Testis (tissue), 3 donors: Measurements from ENCODE around the gene TATDN2. TPM values are rescaled to one million over a fixed set of nuclear protein-coding genes. Genes with fewer than 3 reads are reported as not detected.

Experiments
- DNase-seq: peaks from one replicate; pipeline ENCODE4 v3.0.0-alpha.2; 2019
- H3K27ac ChIP-seq, 2 donors: fragments of 200-600 bp; sonication (generic); one replicate each; pipeline ENCODE4 v1.5.1; 2019
- H3K27me3 ChIP-seq: fragments of 200-600 bp; sonication (generic); one replicate; pipeline ENCODE4 v1.5.1; 2019
- H3K36me3 ChIP-seq: fragments of 200-600 bp; sonication (generic); one replicate; pipeline ENCODE4 v1.5.1; 2017; ENCODE audit warnings: low read depth; ENCODE audit errors: missing control alignments
- H3K4me1 ChIP-seq: fragments of 200-600 bp; sonication (generic); one replicate; pipeline ENCODE4 v1.5.1; 2019
- H3K4me3 ChIP-seq, 2 donors: fragments of 200-600 bp; sonication (generic); one replicate each; pipeline ENCODE4 v1.5.1; 2017 to 2019
- H3K9me3 ChIP-seq: fragments of 200-600 bp; sonication (generic); one replicate; pipeline ENCODE4 v1.5.1; 2017
- CTCF ChIP-seq, 3 experiments: fragments of 450-650 bp in 2 of 3; fragments of 200-600 bp in 1 of 3; sonication (generic) in 1 of 3; IDR thresholded peaks; one replicate each; pipeline ENCODE4 v1.5.1; 2016 to 2019; ENCODE audit warnings: antibody characterized with exemption in 3 of 3, mild to moderate bottlenecking in 2 of 3, moderate library complexity in 1 of 3
- POLR2A ChIP-seq: fragments of 450-650 bp; IDR thresholded peaks from one replicate; pipeline ENCODE4 v1.6.1; 2017; ENCODE audit warnings: antibody characterized with exemption, mild to moderate bottlenecking, moderate library complexity
- WGBS, 2 donors: methylation state at CpG; one replicate each; pipeline ENCODE4 v1.1.5; 2018; 5-methylcytosine and 5-hydroxymethylcytosine counted together
- intact Hi-C: fragments of 100-400 bp; cut with DNase I; formaldehyde crosslinking; loops from one replicate; pipeline ENCODE4 v1.15.1; 2023; ENCODE audit warnings: low total_unique reads
- polyA plus RNA-seq: library from polyadenylated mRNA; stranded (reverse); fragments of 350-450 nt; fragmentation: Illumina TruSeq; extraction: RNeasy Lipid Tissue Mini Kit (QIAGEN cat#74804); gene quantifications from one replicate; pipeline ENCODE4 v1.2.3, GENCODE V29; 2014; ENCODE audit warnings: low read depth, low replicate concordance; ENCODE audit not compliant: insufficient read depth
- total RNA-seq, 2 donors: library from RNA; depleted of rRNA; stranded (reverse); fragments of >200 nt; gene quantifications; one replicate each; pipeline ENCODE4 v1.2.3, GENCODE V29; 2016

The TATDN2 gene
- total and polyA plus RNA-seq, 3 donors from 2014 or later = 19.8 to 24.3 (median 21.3) TPM

GRCh38 chr3:10320320-10320677 lies 72.0 kb downstream of the TATDN2 start:
- WGBS, 2 donors = 1 to 2% methylated on average over 9 of the region's 9 CpGs
- Histone ChIP-seq H3K27ac (peak overlapping the region; percentile 37 to 71), H3K9me3 (no peaks in the 10 kb centered on the region), H3K4me1 (peaks cover 11% of the 10 kb centered on the region), H3K27me3 (no peaks in the 10 kb centered on the region), H3K36me3 (peaks cover 4% of the 10 kb centered on the region), H3K4me3 (peak overlapping the region; percentile 81 to 97)
- TF ChIP-seq CTCF (IDR thresholded peaks at IDR 0.05) = no peak
- no peak for DNase-seq
- intact Hi-C loops = no loop called here

- peak overlapping the region in 1 of 2 donors; percentile 71 for H3K27ac ChIP-seq
- no peak for DNase-seq
- 59 to 88% methylated on average over 4 to 8 of the region's 8 CpGs for WGBS, 2 donors
- H3K27me3 ChIP-seq = no peaks in the 10 kb centered on the region
- intact Hi-C loops = no loop called here
- peak overlapping the region in 1 of 2 donors; percentile 97 for H3K4me3 ChIP-seq
- no peak for TF ChIP-seq POLR2A
- no peak for TF ChIP-seq CTCF (IDR thresholded peaks at IDR 0.05)
- H3K36me3 ChIP-seq = no peaks in the 10 kb centered on the region
- H3K4me1 ChIP-seq = peaks cover 11% of the 10 kb centered on the region
- no peaks in the 10 kb centered on the region for H3K9me3 ChIP-seq
Measured at GRCh38 chr3:10321630-10322351, 73.5 kb downstream of the TATDN2 start.

- no peaks in the 10 kb centered on the region for H3K36me3 ChIP-seq
- H3K4me3 ChIP-seq = no peak overlapping the region
- WGBS, 2 donors = 79 to 93% methylated on average over 1 of the region's 1 CpG
- no peak for DNase-seq
- peak in 1 of 3 experiments; percentile 2 for TF ChIP-seq CTCF (IDR thresholded peaks at IDR 0.05)
- TF ChIP-seq POLR2A = no peak
- no peaks in the 10 kb centered on the region for H3K27me3 ChIP-seq
- H3K4me1 ChIP-seq = peaks cover 11% of the 10 kb centered on the region
- intact Hi-C loops = no loop called here
- H3K9me3 ChIP-seq = no peaks in the 10 kb centered on the region
- H3K27ac ChIP-seq = no peak overlapping the region
Measured at GRCh38 chr3:10322352-10322710, 74.1 kb downstream of the TATDN2 start.

- intact Hi-C loops = no loop called here
- TF ChIP-seq CTCF (IDR thresholded peaks at IDR 0.05) (no peak), POLR2A (no peak)
- H3K36me3 ChIP-seq = no peaks in the 10 kb centered on the region
- H3K27ac ChIP-seq = no peak overlapping the region
- no peaks in the 10 kb centered on the region for H3K4me1 ChIP-seq
- no peaks in the 10 kb centered on the region for H3K27me3 ChIP-seq
- DNase-seq = no peak
- 65 to 68% methylated on average over 10 of the region's 10 CpGs for WGBS, 2 donors
- no peak overlapping the region for H3K4me3 ChIP-seq
- no peaks in the 10 kb centered on the region for H3K9me3 ChIP-seq
Measured at GRCh38 chr3:10327592-10327991, 79.3 kb downstream of the TATDN2 start.

- TF ChIP-seq POLR2A (no peak), CTCF (IDR thresholded peaks at IDR 0.05) (no peak)
- H3K36me3 ChIP-seq = no peaks in the 10 kb centered on the region
- H3K27ac ChIP-seq = no peak overlapping the region
- H3K27me3 ChIP-seq = no peaks in the 10 kb centered on the region
- H3K4me3 ChIP-seq = no peak overlapping the region
- WGBS, 2 donors = 54 to 61% methylated on average over 31 of the region's 31 CpGs
- intact Hi-C loops = no loop called here
- DNase-seq = no peak
- no peaks in the 10 kb centered on the region for H3K9me3 ChIP-seq
- H3K4me1 ChIP-seq = no peaks in the 10 kb centered on the region
Measured at GRCh38 chr3:10328460-10329071, 80.3 kb downstream of the TATDN2 start.
